Ureter (tissue), 1 donor: ENCODE measurements around the gene WNK3. TPM values are rescaled to one million over a fixed set of nuclear protein-coding genes. Genes with fewer than 3 reads are reported as not detected.
A peak's percentile ranks its signal among the peaks of the same experiment; 100 is the strongest.

Experiments
- DNase-seq: peaks from one replicate; pipeline ENCODE4 v3.0.0-alpha.2; 2020; ENCODE audit warnings: low spot score
- total RNA-seq: library from RNA; stranded (reverse); gene quantifications from one replicate; pipeline ENCODE4 v1.2.4, GENCODE V29; 2023
- donor health status: DM: yes; HTN: yes; CAD: no.

WNK3 gene
- total RNA-seq, 1 donor from 2014 or later: 10.0 TPM

- DNase-seq: no peak
Measured at GRCh38 chrX:54238588-54238987, 119.3 kb downstream of the WNK3 start.

- no peak for DNase-seq
Measured at GRCh38 chrX:54237014-54237413, 120.8 kb downstream of the WNK3 start.

- no peak for DNase-seq
Measured at GRCh38 chrX:54230435-54231148, 127.3 kb downstream of the WNK3 start.

- DNase-seq: no peak
Measured at GRCh38 chrX:54223581-54223980, 134.3 kb downstream of the WNK3 start.

- DNase-seq: no peak
Measured at GRCh38 chrX:54213603-54214002, 144.2 kb downstream of the WNK3 start.

GRCh38 chrX:54208531-54208930 is 149.3 kb downstream of the WNK3 start:
- no peak for DNase-seq

- DNase-seq: no peak
Measured at GRCh38 chrX:54198262-54198661, 159.6 kb downstream of the WNK3 start.

GRCh38 chrX:54194982-54195588 is 162.8 kb downstream of the WNK3 start:
- DNase-seq: no peak

GRCh38 chrX:54193085-54193821 is 164.6 kb downstream of the WNK3 start:
- no peak for DNase-seq

- DNase-seq: no peak
Measured at GRCh38 chrX:54184474-54184873, 173.4 kb downstream of the WNK3 start.

- DNase-seq: peak; percentile 76
Measured at GRCh38 chrX:54182864-54183613, 174.8 kb downstream of the WNK3 start, which contains the start of gene FAM120C. FAM120C (minus strand) TSS chrX:54183254; CDS start chrX:54183198, 56 bp downstream.

GRCh38 chrX:54182194-54182863 is 175.5 kb downstream of the WNK3 start:
- DNase-seq: peak; percentile 68

- DNase-seq: no peak
Measured at GRCh38 chrX:54181202-54181953, 176.5 kb downstream of the WNK3 start.

- DNase-seq: no peak
Measured at GRCh38 chrX:54180403-54180802, 177.4 kb downstream of the WNK3 start.

GRCh38 chrX:54178100-54178940 is 179.5 kb downstream of the WNK3 start:
- no peak for DNase-seq

GRCh38 chrX:54177306-54177705 is 180.5 kb downstream of the WNK3 start:
- no peak for DNase-seq

- DNase-seq: no peak
Measured at GRCh38 chrX:54173791-54174190, 184.1 kb downstream of the WNK3 start.

- no peak for DNase-seq
Measured at GRCh38 chrX:54172455-54172854, 185.4 kb downstream of the WNK3 start.

GRCh38 chrX:54171527-54172250 is 186.2 kb downstream of the WNK3 start:
- no peak for DNase-seq
